Body of pancreas (tissue), 4 donors: ENCODE measurements around the gene CMTM5.

ENCODE experiments used
- CTCF ChIP-seq, 7 experiments: fragments of 450-650 bp in 4 of 7; fragments of 200-600 bp in 3 of 7; sonication (generic) in 3 of 7; IDR thresholded peaks; one replicate each; pipeline ENCODE4 v1.5.1; 2016 to 2019; ENCODE audit warnings: antibody characterized with exemption in 7 of 7
- POLR2A ChIP-seq, 3 donors: fragments of 450-650 bp; IDR thresholded peaks; one replicate each; pipeline ENCODE4 v1.6.1; 2016; ENCODE audit warnings: antibody characterized with exemption in 3 of 3, mild to moderate bottlenecking in 2 of 3

- TF ChIP-seq CTCF (IDR thresholded peaks at IDR 0.05) (no peak), POLR2A (IDR thresholded peaks at IDR 0.05) (no peak)
Measured at GRCh38 chr14:23361320-23361719, 15.5 kb upstream of the CMTM5 start.
